H9 (cell line): ENCODE data around the gene USH2A. TPM values are rescaled to one million over a fixed set of nuclear protein-coding genes. Genes with fewer than 3 reads are reported as not detected.

Experiments used
- DNase-seq: peaks from one replicate; pipeline ENCODE4 v3.0.0-alpha.2; 2017
- H2AFZ ChIP-seq: one replicate; pipeline ENCODE4 v1.6.1; 2013; ENCODE audit warnings: mild to moderate bottlenecking, low read length, control low read depth, moderate library complexity
- H2AK5ac ChIP-seq: 2 replicates; pipeline ENCODE4 v1.6.1; 2013; ENCODE audit warnings: low read length, control low read depth, mixed read lengths; ENCODE audit not compliant: insufficient read length
- H2BK120ac ChIP-seq: one replicate; pipeline ENCODE4 v1.6.1; 2013; ENCODE audit warnings: low read depth, mild to moderate bottlenecking, low read length, control low read depth, inconsistent platforms; ENCODE audit not compliant: poor library complexity, severe bottlenecking
- H2BK12ac ChIP-seq: 2 replicates; pipeline ENCODE4 v1.6.1; 2013; ENCODE audit warnings: low read length, control low read depth, mixed read lengths, low read depth; ENCODE audit not compliant: insufficient read length
- H2BK15ac ChIP-seq: 2 replicates; pipeline ENCODE4 v1.6.1; 2013; ENCODE audit warnings: low read depth, low read length, control low read depth
- H2BK20ac ChIP-seq: one replicate; pipeline ENCODE4 v1.6.1; 2013; ENCODE audit warnings: low read depth, mild to moderate bottlenecking, low read length, control low read depth, inconsistent platforms; ENCODE audit not compliant: poor library complexity, severe bottlenecking
- H2BK5ac ChIP-seq: 2 replicates; pipeline ENCODE4 v1.6.1; 2013; ENCODE audit warnings: low read length, control low read depth, mixed read lengths; ENCODE audit not compliant: insufficient read length
- H3K14ac ChIP-seq: 2 replicates; pipeline ENCODE4 v1.6.1; 2013; ENCODE audit warnings: low read length, control low read depth; ENCODE audit not compliant: insufficient read depth
- H3K18ac ChIP-seq: 2 replicates; pipeline ENCODE4 v1.6.1; 2013; ENCODE audit warnings: low read depth, mild to moderate bottlenecking, mixed read lengths, low read length, control low read depth; ENCODE audit not compliant: insufficient read length
- H3K23ac ChIP-seq: 2 replicates; pipeline ENCODE4 v1.6.1; 2013; ENCODE audit warnings: low read length, control low read depth, mixed read lengths, low read depth; ENCODE audit not compliant: insufficient read length
- H3K23me2 ChIP-seq: 2 replicates; pipeline ENCODE4 v1.6.1; 2013; ENCODE audit warnings: low read depth, mild to moderate bottlenecking, mixed read lengths, low read length, control low read depth; ENCODE audit not compliant: insufficient read length, poor library complexity, severe bottlenecking
- H3K27ac ChIP-seq: 2 replicates; pipeline ENCODE4 v1.5.1; 2013; ENCODE audit warnings: low read length, control low read depth, mixed read lengths, low read depth; ENCODE audit not compliant: insufficient read length
- H3K27me3 ChIP-seq: 2 replicates; pipeline ENCODE4 v1.6.1; 2013; ENCODE audit warnings: low read length, control low read depth, inconsistent platforms; ENCODE audit not compliant: insufficient read depth
- H3K4ac ChIP-seq: 2 replicates; pipeline ENCODE4 v1.6.1; 2013; ENCODE audit warnings: low read depth, mild to moderate bottlenecking, control low read depth, inconsistent platforms, low read length, moderate library complexity
- H3K4me1 ChIP-seq: 2 replicates; pipeline ENCODE4 v1.6.1; 2013; ENCODE audit warnings: low read length, control low read depth, inconsistent platforms; ENCODE audit not compliant: insufficient read depth
- H3K4me2 ChIP-seq: 2 replicates; pipeline ENCODE4 v1.6.1; 2013; ENCODE audit warnings: low read length, control low read depth, mixed read lengths; ENCODE audit not compliant: insufficient read length, insufficient read depth
- H3K56ac ChIP-seq: 2 replicates; pipeline ENCODE4 v1.6.1; 2013; ENCODE audit warnings: low read depth, mild to moderate bottlenecking, mixed read lengths, low read length, control low read depth; ENCODE audit not compliant: insufficient read length
- H3K79me1 ChIP-seq: 2 replicates; pipeline ENCODE4 v1.6.1; 2013; ENCODE audit warnings: low read depth, mild to moderate bottlenecking, moderate library complexity, low read length, control low read depth, inconsistent platforms; ENCODE audit not compliant: insufficient read depth, poor library complexity, severe bottlenecking
- H3K79me2 ChIP-seq: 2 replicates; pipeline ENCODE4 v1.6.1; 2013; ENCODE audit warnings: low read length, control low read depth, inconsistent platforms; ENCODE audit not compliant: insufficient read depth
- H3K9ac ChIP-seq: 2 replicates; pipeline ENCODE4 v1.6.1; 2013; ENCODE audit warnings: low read length, control low read depth, mixed read lengths; ENCODE audit not compliant: insufficient read length; ENCODE audit errors: extremely low read depth
- H3K9me3 ChIP-seq: one replicate; pipeline ENCODE4 v1.6.1; 2013; ENCODE audit warnings: low read depth, low read length, inconsistent platforms; ENCODE audit not compliant: control insufficient read depth
- H3T11ph ChIP-seq: one replicate; pipeline ENCODE4 v1.6.1; 2013; ENCODE audit warnings: mild to moderate bottlenecking, low read length, control low read depth, inconsistent platforms
- H4K20me1 ChIP-seq: one replicate; pipeline ENCODE4 v1.6.1; 2013; ENCODE audit not compliant: control insufficient read depth, insufficient read length, insufficient read depth
- H4K5ac ChIP-seq: 2 replicates; pipeline ENCODE4 v1.6.1; 2013; ENCODE audit warnings: low read depth, mild to moderate bottlenecking, mixed read lengths, low read length, control low read depth; ENCODE audit not compliant: insufficient read length
- H4K8ac ChIP-seq: replicated peaks from 2 replicates; pipeline ENCODE4 v1.6.1; 2013; ENCODE audit warnings: low read length, control low read depth, mixed read lengths, low read depth; ENCODE audit not compliant: insufficient read length
- H4K91ac ChIP-seq: 2 replicates; pipeline ENCODE4 v1.6.1; 2013; ENCODE audit warnings: low read depth, mild to moderate bottlenecking, moderate library complexity, mixed read lengths, low read length, control low read depth; ENCODE audit not compliant: insufficient read length
- H3K27ac Mint-ChIP-seq, 3 experiments: 2 replicates in 2 of 3; 3 replicates in 1 of 3; pipeline ENCODE4 v1.8.0; 2020 to 2021; ENCODE audit warnings: mixed read lengths in 3 of 3, mild to moderate bottlenecking in 1 of 3, moderate library complexity in 1 of 3
- H3K27me3 Mint-ChIP-seq: 2 replicates; pipeline ENCODE4 v1.8.0; 2021; ENCODE audit warnings: low read depth, mild to moderate bottlenecking, moderate library complexity, mixed read lengths
- H3K36me3 Mint-ChIP-seq, 3 experiments: 2 replicates in 2 of 3; 3 replicates in 1 of 3; pipeline ENCODE4 v1.8.0; 2020 to 2021; ENCODE audit warnings: low read depth in 3 of 3, mixed read lengths in 3 of 3; ENCODE audit not compliant: insufficient read depth in 1 of 3
- H3K4me1 Mint-ChIP-seq, 2 experiments: 2 replicates each; pipeline ENCODE4 v1.8.0; 2020; ENCODE audit warnings: mixed read lengths in 2 of 2
- H3K4me3 Mint-ChIP-seq, 2 experiments: 2 replicates in 1 of 2; 3 replicates in 1 of 2; pipeline ENCODE4 v1.8.0; 2020 to 2021; ENCODE audit warnings: mild to moderate bottlenecking in 2 of 2, mixed read lengths in 2 of 2, moderate library complexity in 1 of 2
- H3K9me3 Mint-ChIP-seq, 2 experiments: 2 replicates in 1 of 2; 3 replicates in 1 of 2; pipeline ENCODE4 v1.8.0; 2020; ENCODE audit warnings: mild to moderate bottlenecking in 2 of 2, mixed read lengths in 2 of 2, moderate library complexity in 1 of 2
- WGBS: extraction: QIAGEN DNeasy Blood & Tissue Kit; methylation state at CpG from one replicate; pipeline ENCODE4 v1.1.7; 2013; ENCODE audit warnings: missing lambda C conversion rate, low lambda C conversion rate, mixed read lengths; ENCODE audit not compliant: insufficient read length; ENCODE audit errors: extremely low coverage; 5-methylcytosine and 5-hydroxymethylcytosine counted together
- total RNA-seq: library from RNA; stranded (reverse); gene quantifications from 2 replicates; pipeline ENCODE4 v1.2.1, GENCODE V29; 2021
- TF ChIP-seq, protein P1 (sequence below): fragments of 200-600 bp; sonication (generic); conservative IDR thresholded peaks from 3 replicates; pipeline ENCODE4 v1.8.0; 2021; ENCODE audit warnings: antibody characterized with exemption, mild to moderate bottlenecking

The USH2A gene
- total RNA-seq, 1 experiment from 2014 or later = 0.11 TPM

DNA sequence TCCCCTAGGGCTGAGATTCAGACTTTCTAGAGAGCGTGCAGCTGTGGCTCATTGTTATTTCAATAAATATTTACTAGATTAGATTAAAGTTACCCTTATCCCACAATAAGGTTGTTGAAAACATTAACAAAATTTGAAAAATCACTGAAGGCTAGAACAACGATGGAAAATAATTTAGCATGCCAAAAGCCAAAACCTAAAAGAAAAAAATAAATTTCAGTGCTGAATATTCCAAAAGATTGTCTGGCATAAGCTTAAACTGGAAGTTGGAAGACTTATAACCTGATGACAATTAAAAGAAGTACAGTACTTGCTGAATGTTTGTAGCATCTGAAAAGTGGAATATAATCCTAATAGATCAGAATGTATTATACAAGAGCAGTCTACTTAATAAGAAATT lies 221.3 kb downstream of the USH2A start:
- H3K4me1 ChIP-seq = no peaks in the 10 kb centered on the region
- no peak overlapping the region for H3T11ph ChIP-seq
- no peak overlapping the region for H3K27ac ChIP-seq
- no peak overlapping the region for H3K23ac ChIP-seq
- no peak overlapping the region for H4K8ac ChIP-seq
- no peaks in the 10 kb centered on the region for H4K20me1 ChIP-seq
- H3K9ac ChIP-seq = no peak overlapping the region
- no peaks in the 10 kb centered on the region for H3K9me3 Mint-ChIP-seq
- H2BK20ac ChIP-seq = no peak overlapping the region
- H3K23me2 ChIP-seq = no peaks in the 10 kb centered on the region
- no peak for DNase-seq
- no peak overlapping the region for H2BK5ac ChIP-seq
- H3K56ac ChIP-seq = no peak overlapping the region
- no peak overlapping the region for H3K4ac ChIP-seq
- H2BK12ac ChIP-seq = no peak overlapping the region
- no CpG with 5 or more reads among the region's 2 CpGs for WGBS
- H4K5ac ChIP-seq = no peak overlapping the region
- TF ChIP-seq, protein P1, sequence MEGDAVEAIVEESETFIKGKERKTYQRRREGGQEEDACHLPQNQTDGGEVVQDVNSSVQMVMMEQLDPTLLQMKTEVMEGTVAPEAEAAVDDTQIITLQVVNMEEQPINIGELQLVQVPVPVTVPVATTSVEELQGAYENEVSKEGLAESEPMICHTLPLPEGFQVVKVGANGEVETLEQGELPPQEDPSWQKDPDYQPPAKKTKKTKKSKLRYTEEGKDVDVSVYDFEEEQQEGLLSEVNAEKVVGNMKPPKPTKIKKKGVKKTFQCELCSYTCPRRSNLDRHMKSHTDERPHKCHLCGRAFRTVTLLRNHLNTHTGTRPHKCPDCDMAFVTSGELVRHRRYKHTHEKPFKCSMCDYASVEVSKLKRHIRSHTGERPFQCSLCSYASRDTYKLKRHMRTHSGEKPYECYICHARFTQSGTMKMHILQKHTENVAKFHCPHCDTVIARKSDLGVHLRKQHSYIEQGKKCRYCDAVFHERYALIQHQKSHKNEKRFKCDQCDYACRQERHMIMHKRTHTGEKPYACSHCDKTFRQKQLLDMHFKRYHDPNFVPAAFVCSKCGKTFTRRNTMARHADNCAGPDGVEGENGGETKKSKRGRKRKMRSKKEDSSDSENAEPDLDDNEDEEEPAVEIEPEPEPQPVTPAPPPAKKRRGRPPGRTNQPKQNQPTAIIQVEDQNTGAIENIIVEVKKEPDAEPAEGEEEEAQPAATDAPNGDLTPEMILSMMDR = no peak
- H3K4me1 Mint-ChIP-seq = peaks cover 0 to 2% of the 10 kb centered on the region in 2 experiments; a peak in 1 of 4 replicates
- no peaks in the 10 kb centered on the region for H3K79me1 ChIP-seq
- no peaks in the 10 kb centered on the region for H3K27me3 Mint-ChIP-seq
- H3K4me2 ChIP-seq = no peak overlapping the region
- no peak overlapping the region for H4K91ac ChIP-seq
- H2BK15ac ChIP-seq = no peak overlapping the region
- H2AK5ac ChIP-seq = no peak overlapping the region
- no peak overlapping the region for H3K4me3 Mint-ChIP-seq
- no peak overlapping the region for H3K14ac ChIP-seq
- H3K9me3 ChIP-seq = no peaks in the 10 kb centered on the region
- H2BK120ac ChIP-seq = no peak overlapping the region
- no peak overlapping the region for H3K18ac ChIP-seq
- H3K27ac Mint-ChIP-seq = no peak overlapping the region
- H3K27me3 ChIP-seq = no peaks in the 10 kb centered on the region
- H3K36me3 Mint-ChIP-seq = no peaks in the 10 kb centered on the region
- no peak overlapping the region for H2AFZ ChIP-seq
- no peaks in the 10 kb centered on the region for H3K79me2 ChIP-seq
